GM23248 (cell line): ENCODE results near the gene LRRC59.

ENCODE experiments used
- EZH2 ChIP-seq: fragments of 200-600 bp; sonication (generic); IDR thresholded peaks from 2 replicates; pipeline ENCODE4 v1.6.1; 2018; ENCODE audit warnings: antibody characterized with exemption, mild to moderate bottlenecking; ENCODE audit not compliant: insufficient read depth, poor library complexity, severe bottlenecking
- EZH2phosphoT487 ChIP-seq: fragments of 200-600 bp; sonication (generic); IDR thresholded peaks from 2 replicates; pipeline ENCODE4 v1.6.1; 2018; ENCODE audit warnings: antibody characterized with exemption, moderate library complexity, mild to moderate bottlenecking, low read depth; ENCODE audit not compliant: insufficient read depth

DNA sequence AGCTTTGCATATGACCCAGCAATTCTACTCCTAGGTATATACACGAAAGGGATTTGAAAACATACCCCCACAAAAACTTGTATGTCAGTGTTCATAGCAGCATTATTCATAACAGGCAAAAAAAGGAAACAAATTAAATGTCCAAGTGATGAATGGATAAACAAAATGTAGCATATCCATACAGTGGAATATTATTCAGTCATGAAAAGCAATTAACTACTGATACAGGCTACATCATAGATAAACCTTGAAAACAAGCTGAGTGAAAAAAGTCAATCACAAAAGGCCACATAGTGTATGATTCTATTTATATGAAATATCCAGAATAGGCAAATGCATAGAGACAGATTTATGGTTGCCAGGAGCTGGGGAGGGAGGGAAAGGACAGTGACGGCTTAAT lies 23.6 kb downstream of the LRRC59 start:
- TF ChIP-seq EZH2 (no peak), EZH2phosphoT487 (no peak)
